Prostate gland (tissue), 2 donors: ENCODE measurements around the gene SPINT3.

ENCODE experiments used
- POLR2A ChIP-seq: fragments of 450-650 bp; IDR thresholded peaks from one replicate; pipeline ENCODE4 v1.6.1; 2016; ENCODE audit warnings: antibody characterized with exemption, mild to moderate bottlenecking
- POLR2AphosphoS5 ChIP-seq: sonication (generic); formaldehyde crosslinking; IDR thresholded peaks from one replicate; pipeline ENCODE4 v1.6.1; 2017; ENCODE audit warnings: antibody characterized with exemption
- TF ChIP-seq, protein P1 (sequence below), 4 experiments: fragments of 200-600 bp in 2 of 4; fragments of 450-650 bp in 2 of 4; sonication (generic) in 2 of 4; IDR thresholded peaks; 1 replicate in 3 of 4; 2 replicates in 1 of 4; pipeline ENCODE4 v1.5.1; 2016 to 2019; ENCODE audit warnings: antibody characterized with exemption in 4 of 4, mild to moderate bottlenecking in 2 of 4, moderate library complexity in 2 of 4

DNA sequence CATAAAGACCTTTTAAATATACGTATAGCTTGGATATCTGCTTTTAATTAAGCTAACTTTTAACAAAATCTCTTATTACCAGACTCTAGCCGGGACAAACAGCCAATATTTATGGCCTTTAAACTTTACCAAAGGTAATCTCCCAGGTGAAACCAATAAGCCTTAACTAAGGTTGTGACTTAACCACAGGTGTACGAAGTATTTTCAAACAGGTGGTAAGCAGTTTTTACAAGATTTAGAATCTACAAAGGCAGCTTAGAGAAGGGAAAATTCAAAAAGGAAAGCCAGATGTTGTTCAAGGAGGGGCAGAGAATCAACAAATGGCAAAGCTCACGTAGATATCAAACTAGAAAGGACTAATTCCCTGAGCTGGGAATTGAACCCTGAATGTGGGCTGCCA, 30.0 kb downstream of the SPINT3 start:
- TF ChIP-seq, protein P1, sequence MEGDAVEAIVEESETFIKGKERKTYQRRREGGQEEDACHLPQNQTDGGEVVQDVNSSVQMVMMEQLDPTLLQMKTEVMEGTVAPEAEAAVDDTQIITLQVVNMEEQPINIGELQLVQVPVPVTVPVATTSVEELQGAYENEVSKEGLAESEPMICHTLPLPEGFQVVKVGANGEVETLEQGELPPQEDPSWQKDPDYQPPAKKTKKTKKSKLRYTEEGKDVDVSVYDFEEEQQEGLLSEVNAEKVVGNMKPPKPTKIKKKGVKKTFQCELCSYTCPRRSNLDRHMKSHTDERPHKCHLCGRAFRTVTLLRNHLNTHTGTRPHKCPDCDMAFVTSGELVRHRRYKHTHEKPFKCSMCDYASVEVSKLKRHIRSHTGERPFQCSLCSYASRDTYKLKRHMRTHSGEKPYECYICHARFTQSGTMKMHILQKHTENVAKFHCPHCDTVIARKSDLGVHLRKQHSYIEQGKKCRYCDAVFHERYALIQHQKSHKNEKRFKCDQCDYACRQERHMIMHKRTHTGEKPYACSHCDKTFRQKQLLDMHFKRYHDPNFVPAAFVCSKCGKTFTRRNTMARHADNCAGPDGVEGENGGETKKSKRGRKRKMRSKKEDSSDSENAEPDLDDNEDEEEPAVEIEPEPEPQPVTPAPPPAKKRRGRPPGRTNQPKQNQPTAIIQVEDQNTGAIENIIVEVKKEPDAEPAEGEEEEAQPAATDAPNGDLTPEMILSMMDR (IDR thresholded peaks at IDR 0.05), result no peak
- TF ChIP-seq POLR2AphosphoS5 (no peak), POLR2A (no peak)
